HG02973 (cell line): ENCODE measurements around the gene CYB561D1.

Experiments used
- ATAC-seq: cut with Tn5 transposase; IDR thresholded peaks from one replicate; pipeline ENCODE4 v1.9.1; 2021; ENCODE audit warnings: moderate library complexity; ENCODE audit not compliant: unreplicated experiment

The CYB561D1 gene

GRCh38 chr1:109527846-109528695, 34.2 kb downstream of the CYB561D1 start:
- ATAC-seq: no peak

- ATAC-seq: no peak
Observed at GRCh38 chr1:109528712-109529111, 34.8 kb downstream of the CYB561D1 start.

GRCh38 chr1:109529881-109530456, 36.1 kb downstream of the CYB561D1 start:
- ATAC-seq: no peak

GRCh38 chr1:109530457-109531087, 36.7 kb downstream of the CYB561D1 start:
- ATAC-seq: no peak

- ATAC-seq: no peak
Observed at GRCh38 chr1:109531380-109531779, 37.5 kb downstream of the CYB561D1 start.

- no peak for ATAC-seq
Observed at GRCh38 chr1:109531826-109532364, 38.0 kb downstream of the CYB561D1 start.

- peak; percentile 61 for ATAC-seq
Observed at GRCh38 chr1:109532365-109533136, 38.7 kb downstream of the CYB561D1 start.

GRCh38 chr1:109534307-109534858, 40.5 kb downstream of the CYB561D1 start:
- ATAC-seq: no peak

- ATAC-seq: no peak
Observed at GRCh38 chr1:109535481-109535880, 41.6 kb downstream of the CYB561D1 start.

- ATAC-seq: no peak
Observed at GRCh38 chr1:109535971-109536491, 42.1 kb downstream of the CYB561D1 start.

GRCh38 chr1:109537450-109538178, 43.7 kb downstream of the CYB561D1 start:
- ATAC-seq: no peak

GRCh38 chr1:109538827-109539555, 45.1 kb downstream of the CYB561D1 start:
- no peak for ATAC-seq

- no peak for ATAC-seq
Observed at GRCh38 chr1:109539676-109540075, 45.8 kb downstream of the CYB561D1 start, which contains the start of gene GPR61. TSS of gene GPR61 (plus strand) at chr1:109539872. CDS start at chr1:109543023, 3,151 bp downstream.

- no peak for ATAC-seq
Observed at GRCh38 chr1:109541102-109541501, 47.2 kb downstream of the CYB561D1 start.

GRCh38 chr1:109542657-109543056, 48.8 kb downstream of the CYB561D1 start:
- ATAC-seq: no peak

- ATAC-seq: no peak
Observed at GRCh38 chr1:109543283-109543987, 49.5 kb downstream of the CYB561D1 start.

GRCh38 chr1:109543988-109544735, 50.3 kb downstream of the CYB561D1 start:
- ATAC-seq: no peak
